ENCODE results near the gene C1orf232.
A peak's percentile ranks its signal among the peaks of the same experiment; 100 is the strongest.

The C1orf232 gene

GRCh38 chr1:26177182-26177684 lies 8.5 kb upstream of the C1orf232 start, which contains the start of gene CNKSR1:
CNKSR1 (plus strand) TSS chr1:26177491; CDS start chr1:26177548, 57 bp downstream.
- no peak for DNase-seq (ENCODE audit: low spot score)

GRCh38 chr1:26175346-26175745 lies 6.6 kb upstream of the C1orf232 start:
- no peak for DNase-seq (ENCODE audit: low spot score)

DNA sequence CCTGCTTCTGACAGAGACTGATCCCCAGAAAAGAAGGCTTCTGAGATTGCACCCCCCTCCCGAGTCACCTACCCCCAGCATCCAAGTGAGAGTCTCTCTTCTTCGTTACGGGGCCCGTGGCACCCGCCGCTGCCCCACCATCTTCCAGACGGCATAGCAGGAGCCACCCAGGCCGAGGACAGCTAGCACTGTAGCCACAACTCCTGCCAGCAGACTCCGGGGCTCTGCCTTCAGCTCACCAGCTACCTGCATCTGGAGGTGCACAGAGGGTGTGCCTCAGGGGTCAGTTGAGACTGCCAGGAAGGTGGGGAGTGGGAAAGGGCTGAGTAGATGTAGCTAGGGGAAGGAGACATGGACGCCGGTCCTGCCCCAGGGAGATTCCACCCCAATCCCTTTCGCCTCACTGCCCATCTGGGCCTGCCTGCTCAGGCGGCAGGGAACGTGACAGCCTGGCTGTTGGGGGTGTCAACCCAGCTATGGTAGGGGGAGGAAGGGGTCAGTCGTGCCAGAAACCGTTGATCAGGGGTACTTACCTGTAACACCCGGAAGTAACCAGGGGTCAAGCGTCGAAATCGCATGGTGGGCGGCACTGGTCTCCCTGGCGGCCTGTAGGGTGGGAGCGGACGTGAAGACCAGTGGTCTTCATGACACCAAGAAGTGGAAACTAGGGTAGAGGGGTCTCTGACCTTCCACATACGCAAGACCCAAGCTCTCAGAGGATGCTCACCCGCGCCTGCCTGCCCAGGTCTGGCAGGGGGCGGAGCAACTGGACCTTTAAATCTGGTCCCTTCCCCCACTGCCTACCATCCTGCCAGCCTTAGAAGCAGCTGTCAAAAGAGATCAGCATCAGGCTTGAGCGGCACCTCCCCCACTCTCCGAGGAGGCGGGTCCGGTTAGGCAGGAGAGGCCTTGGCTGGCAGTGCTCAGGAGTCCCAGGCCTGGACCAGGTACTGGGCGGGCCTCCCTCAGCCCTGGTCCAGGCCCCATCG lies 2.6 kb upstream of the C1orf232 start, which contains the start of gene ZNF593OS:
ZNF593OS (minus strand) TSS at position 749 of the 989 bp plus-strand sequence; CDS start at position 578, 171 bp downstream.
- no peak for DNase-seq (ENCODE audit: low spot score)

GRCh38 chr1:26170472-26170821 lies 1.7 kb upstream of the C1orf232 start:
- DNase-seq (ENCODE audit: low spot score): no peak

DNA sequence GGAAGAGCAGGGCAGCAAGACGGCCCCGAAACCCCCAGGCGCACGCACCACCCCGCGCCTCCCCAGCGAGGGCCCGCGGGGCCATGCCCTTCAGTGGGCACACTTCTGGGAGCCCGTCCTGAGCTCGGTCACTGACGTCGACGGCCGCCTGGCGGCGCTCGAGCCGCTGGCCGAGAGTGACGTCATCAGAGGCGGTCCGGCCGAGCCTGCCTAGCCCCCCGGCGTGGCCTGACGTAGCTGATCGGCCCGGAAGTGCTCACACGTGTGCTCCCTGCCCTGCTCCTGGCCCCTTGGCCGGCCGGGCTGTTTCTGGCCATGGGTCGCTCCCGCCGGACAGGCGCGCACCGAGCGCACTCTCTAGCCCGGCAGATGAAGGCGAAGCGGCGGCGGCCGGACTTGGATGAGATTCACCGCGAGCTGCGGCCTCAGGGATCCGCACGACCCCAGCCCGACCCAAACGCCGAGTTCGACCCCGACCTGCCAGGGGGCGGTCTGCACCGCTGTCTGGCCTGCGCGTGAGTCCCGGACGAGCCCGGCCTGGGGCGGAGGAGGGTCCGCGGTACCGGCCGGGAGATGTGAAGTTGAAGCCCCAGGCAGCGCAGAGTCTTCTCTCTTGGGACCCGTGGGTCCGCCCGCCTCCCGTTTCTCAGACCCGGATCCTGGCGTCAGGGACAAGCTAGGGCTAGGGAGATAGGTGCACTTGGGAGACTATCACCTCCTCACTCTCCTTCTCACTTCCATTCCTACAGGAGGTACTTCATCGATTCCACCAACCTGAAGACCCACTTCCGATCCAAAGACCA lies 1.1 kb upstream of the C1orf232 start, which contains the start of gene ZNF593:
ZNF593 (plus strand) TSS at position 240 of the 803 bp plus-strand sequence; CDS start at position 316, 76 bp downstream.
- DNase-seq (ENCODE audit: low spot score): peak; percentile 90

GRCh38 chr1:26169198-26169554 lies 413 bp upstream of the C1orf232 start:
- DNase-seq (ENCODE audit: low spot score): no peak

- DNase-seq (ENCODE audit: low spot score): no peak
These were observed 2.0 kb downstream of the C1orf232 start for GRCh38 chr1:26166719-26167281.

DNA sequence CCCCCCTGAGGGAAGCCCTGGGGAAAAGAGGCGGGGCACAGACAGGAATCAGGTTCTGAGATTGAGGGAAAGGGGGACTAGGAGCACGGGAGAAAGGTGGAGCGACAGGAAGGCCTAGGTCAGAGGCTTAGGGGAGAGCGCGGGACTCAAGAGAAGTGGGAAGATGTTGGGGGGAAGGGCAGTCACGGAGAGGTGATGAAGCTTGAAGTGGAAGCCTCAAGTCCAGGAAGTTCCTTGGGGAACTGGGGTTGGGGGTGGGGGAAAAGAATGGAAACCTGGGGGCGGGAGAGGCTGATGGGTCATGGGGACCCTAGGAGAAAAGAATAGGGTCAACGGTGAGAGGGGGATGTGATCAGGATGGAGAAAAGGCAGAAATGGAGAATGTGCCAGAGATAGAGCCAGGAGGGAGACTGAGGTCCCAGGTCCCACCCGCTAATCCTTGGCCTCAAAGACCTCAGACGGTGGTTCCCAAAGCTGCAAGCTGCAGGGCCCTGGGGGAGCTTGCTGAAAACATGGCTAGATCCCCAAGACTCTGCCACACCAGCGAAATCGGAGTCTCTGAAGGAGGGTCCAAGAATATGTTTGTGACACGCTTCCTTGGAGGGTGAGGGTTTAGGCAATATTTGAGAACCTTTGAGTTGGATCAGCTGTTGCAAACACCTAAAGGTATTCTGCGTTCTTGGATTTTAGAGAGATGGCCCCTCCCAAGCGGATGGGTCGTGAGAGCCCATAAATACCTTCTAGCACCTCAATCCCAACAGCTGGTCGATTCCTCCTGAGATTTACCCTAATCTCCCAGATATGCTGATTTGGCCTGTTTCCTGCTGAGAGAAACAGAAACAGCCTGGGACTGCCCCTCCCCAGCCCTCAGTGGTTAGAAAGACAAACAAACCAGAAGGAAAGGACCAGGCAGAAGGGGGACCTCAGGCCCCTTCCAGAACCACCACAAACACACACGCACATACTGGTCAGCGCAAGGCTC lies 3.6 kb downstream of the C1orf232 start:
- DNase-seq (ENCODE audit: low spot score): no peak

DNA sequence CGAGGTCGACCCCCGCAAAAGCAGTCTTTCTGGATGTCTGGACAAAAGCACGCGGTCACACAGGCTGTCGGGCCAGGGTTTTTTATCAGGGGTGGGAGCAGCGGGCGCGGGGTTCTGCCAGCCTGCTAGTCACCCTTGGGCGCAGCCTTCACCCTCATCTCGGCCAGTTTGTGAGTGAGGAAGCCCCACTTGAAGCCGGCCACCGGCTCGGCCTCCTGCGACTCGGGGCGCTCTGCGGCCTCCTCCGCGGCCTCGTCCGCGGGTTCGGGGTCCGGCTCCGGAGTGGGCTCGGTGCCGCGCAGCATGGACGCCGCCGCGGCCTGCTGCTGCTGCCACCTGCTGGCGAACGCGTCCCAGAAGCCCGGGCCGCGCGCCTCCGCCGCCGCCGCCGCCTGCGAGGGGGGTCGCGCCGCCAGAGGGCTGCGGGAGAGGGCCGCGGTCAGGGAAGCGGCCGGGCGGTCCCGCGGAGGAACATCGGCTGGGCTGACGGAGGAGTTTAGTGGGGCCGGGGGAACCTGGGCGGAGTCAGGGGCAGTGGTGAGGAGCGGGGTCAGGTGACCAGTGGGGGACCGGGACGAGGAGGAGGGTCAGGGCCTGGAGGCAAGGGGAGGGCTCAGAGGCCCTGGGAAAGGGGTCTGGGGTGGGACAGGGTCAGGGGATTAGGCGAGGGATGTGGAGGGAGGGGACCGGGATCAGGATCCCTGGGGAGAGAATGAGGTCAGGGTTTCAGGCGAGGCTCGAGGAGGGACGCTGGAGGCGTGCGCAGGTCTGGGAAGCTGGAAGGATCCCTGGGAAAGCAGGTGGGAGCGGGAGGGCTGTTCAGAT lies 4.5 kb downstream of the C1orf232 start:
- peak; percentile 39 for DNase-seq (ENCODE audit: low spot score)

GRCh38 chr1:26163684-26164035 lies 5.1 kb downstream of the C1orf232 start:
- DNase-seq (ENCODE audit: low spot score): no peak

DNA sequence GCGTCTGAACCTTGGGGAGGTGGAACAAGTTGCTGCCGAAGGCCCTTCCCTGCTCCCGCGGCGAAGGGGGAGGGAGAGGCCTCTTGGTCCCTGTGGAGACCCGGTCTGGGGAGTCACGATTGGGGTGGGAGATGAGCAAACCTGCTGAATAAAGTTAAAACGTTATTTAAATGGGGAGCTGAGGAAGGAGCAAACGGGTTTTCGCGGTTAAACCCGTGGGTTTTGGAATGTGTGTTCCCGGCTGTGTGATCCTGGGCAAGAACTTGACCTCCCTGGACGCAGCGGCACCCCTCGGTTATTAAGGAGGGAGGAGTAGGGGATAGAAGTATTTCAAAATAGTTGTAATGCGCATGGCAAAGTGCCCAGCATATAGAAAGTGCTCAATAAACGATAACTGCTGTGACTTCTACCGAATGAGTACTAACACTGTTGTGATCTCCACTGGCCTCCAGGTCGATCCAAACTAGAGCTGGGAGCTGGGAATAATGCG lies 6.5 kb downstream of the C1orf232 start:
- DNase-seq (ENCODE audit: low spot score): no peak

DNA sequence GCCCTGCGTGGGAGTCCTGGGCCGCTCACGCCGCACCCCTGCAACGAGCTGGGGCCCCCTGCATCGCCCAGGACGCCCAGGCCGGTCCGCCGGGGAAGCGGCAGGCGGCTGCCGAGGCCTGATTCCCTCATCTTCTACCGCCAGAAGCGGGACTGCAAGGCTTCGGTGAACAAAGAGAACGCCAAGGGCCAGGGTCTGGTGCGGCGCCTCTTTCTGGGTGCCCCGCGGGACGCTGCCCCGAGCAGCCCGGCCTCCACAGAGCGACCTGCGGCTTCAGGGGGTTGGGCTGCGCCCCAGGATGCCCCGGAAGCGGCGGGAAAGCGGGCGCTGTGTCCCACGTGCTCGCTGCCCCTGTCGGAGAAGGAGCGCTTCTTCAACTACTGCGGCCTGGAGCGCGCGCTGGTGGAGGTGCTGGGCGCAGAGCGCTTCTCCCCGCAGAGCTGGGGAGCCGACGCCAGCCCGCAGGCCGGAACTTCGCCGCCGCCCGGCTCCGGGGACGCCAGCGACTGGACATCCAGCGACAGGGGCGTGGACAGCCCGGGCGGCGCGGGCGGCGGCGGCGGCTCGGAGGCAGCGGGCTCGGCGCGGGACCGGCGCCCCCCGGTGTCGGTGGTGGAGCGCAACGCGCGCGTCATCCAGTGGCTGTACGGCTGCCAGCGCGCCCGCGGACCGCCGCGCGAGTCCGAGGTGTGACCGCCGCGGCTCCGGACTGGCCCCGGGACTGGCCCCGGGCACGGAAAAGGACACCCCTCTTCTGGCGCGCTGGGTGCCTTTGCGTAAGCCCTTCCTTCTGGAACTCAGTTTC lies 7.1 kb downstream of the C1orf232 start:
- peak; percentile 13 for DNase-seq (ENCODE audit: low spot score)

- no peak for DNase-seq (ENCODE audit: low spot score)
These were observed 8.0 kb downstream of the C1orf232 start for GRCh38 chr1:26160527-26161414.

DNA sequence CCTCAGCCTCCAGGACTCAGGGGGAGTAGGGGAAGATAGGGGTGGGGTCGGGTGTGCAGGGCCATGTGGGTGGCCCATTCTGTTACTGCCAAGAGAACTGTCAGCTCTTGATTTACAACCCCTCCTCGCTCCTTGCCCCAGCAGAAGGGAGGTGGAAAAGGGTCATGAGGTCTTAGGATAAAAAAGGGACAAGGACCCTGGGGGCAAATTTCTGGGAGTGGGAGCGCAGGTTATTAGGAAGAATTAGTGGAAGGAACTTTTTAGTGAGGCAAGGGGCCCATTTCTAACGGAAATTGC lies 9.1 kb downstream of the C1orf232 start:
- no peak for DNase-seq (ENCODE audit: low spot score)

DNA sequence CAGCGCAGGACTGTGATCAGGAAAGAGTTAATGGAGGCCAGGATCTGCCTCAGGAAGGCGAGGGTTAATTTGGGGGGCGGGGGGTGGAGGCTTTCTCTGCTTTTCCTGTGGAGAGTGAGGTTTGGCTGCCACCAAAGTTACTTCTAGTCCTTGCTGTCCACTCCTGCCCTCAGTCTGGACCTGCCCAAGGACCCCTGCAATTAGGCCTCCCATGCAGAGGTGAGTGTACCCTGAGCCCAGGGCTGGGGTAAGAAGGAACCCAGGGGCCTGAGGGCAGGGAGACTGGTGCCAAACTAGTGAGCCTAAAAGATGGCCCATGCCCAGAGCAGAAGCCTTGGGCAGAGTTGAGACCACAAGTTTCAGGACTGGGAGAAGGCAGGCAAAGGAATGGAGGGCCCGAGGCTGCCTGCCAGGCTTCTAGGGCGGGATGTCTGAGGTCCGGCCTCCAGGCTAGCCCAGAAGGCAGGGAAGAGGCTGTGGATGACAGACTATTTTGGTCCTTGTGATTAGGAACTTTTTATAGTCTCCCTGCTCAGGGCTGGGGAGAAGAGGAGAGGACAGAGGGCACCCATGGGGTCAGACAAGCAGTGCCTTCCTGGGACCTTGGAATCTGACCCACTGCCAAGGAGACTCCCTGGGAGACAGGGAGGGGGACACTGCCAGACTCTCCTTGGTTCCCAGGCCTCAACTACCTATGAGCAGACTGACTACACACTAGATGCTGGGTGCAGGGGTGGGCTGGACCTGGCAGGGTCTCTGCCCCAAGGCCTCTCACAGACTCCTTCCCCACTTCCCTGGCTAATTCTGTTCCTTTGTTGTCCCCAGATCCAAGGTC lies 9.6 kb downstream of the C1orf232 start, which contains the start of gene FAM110D:
FAM110D (plus strand) TSS at position 172 of the 835 bp plus-strand sequence. CDS start 2,213 bp downstream, outside the sequence.
- no peak for DNase-seq (ENCODE audit: low spot score)

DNA sequence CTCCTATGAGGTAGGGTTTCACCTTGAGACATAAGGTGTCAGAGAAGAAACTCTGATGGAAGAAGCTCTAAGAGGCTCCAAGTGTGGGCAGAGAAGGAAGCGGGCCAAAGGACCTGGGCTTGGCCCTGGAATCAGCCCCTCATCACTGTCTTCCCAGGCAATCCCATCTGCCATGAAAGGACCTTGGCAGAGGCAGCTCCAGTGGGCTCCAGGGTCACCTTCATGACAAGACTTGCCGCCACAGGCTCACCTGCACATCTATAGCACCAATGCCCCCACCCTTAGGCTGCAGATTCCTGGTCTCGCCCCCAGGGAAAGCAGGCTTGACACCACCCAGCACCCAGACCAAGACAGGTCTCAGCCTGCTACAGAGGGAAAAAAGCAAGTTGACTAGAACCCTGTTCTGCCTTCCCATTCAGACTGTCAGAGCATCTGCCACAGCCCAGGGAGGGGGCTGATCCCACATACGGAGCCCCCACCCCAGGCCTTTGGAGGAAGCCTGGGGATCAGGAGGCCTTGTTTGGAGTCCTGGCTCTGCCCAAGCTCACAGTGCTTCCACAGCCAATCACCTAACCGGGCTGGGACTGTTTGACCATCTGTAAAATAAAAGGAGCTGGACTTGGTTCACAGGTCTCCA lies 10.4 kb downstream of the C1orf232 start:
- DNase-seq (ENCODE audit: low spot score): no peak
